ENCODE measurements around the gene STC2.
A peak's percentile ranks its signal among the peaks of the same experiment; 100 is the strongest.

The STC2 gene

DNA sequence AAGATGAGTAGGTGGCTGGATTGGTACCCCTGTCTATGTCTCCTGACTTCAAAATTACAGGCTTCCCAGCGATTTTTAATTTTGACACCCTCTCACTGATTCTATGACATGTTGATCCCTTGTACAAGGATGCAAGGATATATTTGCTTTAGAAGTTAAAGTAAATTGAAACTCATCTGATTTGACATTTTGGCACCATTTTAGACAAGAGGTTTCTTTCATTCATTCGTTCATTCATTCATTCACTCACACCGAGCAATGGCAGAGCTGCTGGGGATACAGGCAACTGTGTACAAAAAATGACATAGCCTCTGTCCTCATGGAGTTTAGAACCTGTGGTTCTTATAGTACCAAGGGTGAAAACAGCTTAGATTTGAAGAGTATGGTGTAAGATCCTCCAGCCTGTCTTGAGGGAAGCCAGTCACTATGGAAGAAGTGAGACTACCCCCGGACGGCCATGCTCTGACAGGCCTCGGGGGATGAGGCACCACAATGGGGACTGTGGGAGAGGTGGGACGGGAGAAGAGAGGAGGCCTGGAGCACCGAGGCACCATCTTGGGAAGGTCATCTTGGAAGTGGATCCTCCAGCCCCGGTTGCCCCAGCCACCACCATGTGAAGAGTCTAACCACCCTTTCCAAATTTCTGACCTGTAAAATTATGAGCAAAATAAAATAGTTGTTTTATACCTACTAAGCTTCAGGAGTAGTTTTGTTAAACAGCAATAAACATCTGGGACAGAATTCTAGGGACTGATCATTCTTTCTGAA lies 16.2 kb downstream of the STC2 start:
- Histone ChIP-seq H3K27ac (ENCODE audit: low read length) (peak overlapping the region; percentile 76), H3K36me3 (ENCODE audit: control insufficient read depth in 2 of 2, insufficient read depth in 2 of 2, low read length in 2 of 2) (no peaks in the 10 kb centered on the region), H3K27me3 (ENCODE audit: control insufficient read depth in 1 of 2, insufficient read depth in 2 of 2, low read length in 2 of 2) (no peaks in the 10 kb centered on the region), H3K9ac (ENCODE audit: low read length in 2 of 2) (no peak overlapping the region), H3K9me3 (ENCODE audit: control insufficient read depth in 2 of 2, low read length in 2 of 2) (peaks cover 0 to 7% of the 10 kb centered on the region in 2 donors), H3K4me3 (ENCODE audit: low read length in 2 of 2) (no peak overlapping the region), H3K4me1 (ENCODE audit: control insufficient read depth, insufficient read depth, low read length) (peaks cover 36% of the 10 kb centered on the region)

GRCh38 chr5:173310861-173311785 lies 17.1 kb downstream of the STC2 start:
- peak overlapping the region in 1 of 2 donors; percentile 6 for H3K9ac ChIP-seq (ENCODE audit: low read length in 2 of 2)
- H3K27ac ChIP-seq (ENCODE audit: low read length): peak overlapping the region; percentile 76

GRCh38 chr5:173310218-173310769 lies 17.9 kb downstream of the STC2 start:
- no peaks in the 10 kb centered on the region for H3K27me3 ChIP-seq (ENCODE audit: control insufficient read depth in 1 of 2, insufficient read depth in 2 of 2, low read length in 2 of 2)

More at GRCh38 chr5:173310861-173311785, 17.1 kb downstream of the STC2 start:
- no peaks in the 10 kb centered on the region for H3K36me3 ChIP-seq (ENCODE audit: control insufficient read depth in 2 of 2, insufficient read depth in 2 of 2, low read length in 2 of 2)
- peak overlapping the region in 1 of 2 donors; percentile 44 for H3K4me3 ChIP-seq (ENCODE audit: low read length in 2 of 2)
- peaks cover 0 to 7% of the 10 kb centered on the region in 2 donors for H3K9me3 ChIP-seq (ENCODE audit: control insufficient read depth in 2 of 2, low read length in 2 of 2)
- H3K27me3 ChIP-seq (ENCODE audit: control insufficient read depth in 1 of 2, insufficient read depth in 2 of 2, low read length in 2 of 2): no peaks in the 10 kb centered on the region
- peaks cover 30% of the 10 kb centered on the region for H3K4me1 ChIP-seq (ENCODE audit: control insufficient read depth, insufficient read depth, low read length)

GRCh38 chr5:173309731-173310130 lies 18.5 kb downstream of the STC2 start:
- Histone ChIP-seq H3K9me3 (ENCODE audit: control insufficient read depth in 2 of 2, low read length in 2 of 2) (peaks cover 0 to 7% of the 10 kb centered on the region in 2 donors), H3K9ac (ENCODE audit: low read length in 2 of 2) (no peak overlapping the region), H3K36me3 (ENCODE audit: control insufficient read depth in 2 of 2, insufficient read depth in 2 of 2, low read length in 2 of 2) (no peaks in the 10 kb centered on the region), H3K27me3 (ENCODE audit: control insufficient read depth in 1 of 2, insufficient read depth in 2 of 2, low read length in 2 of 2) (no peaks in the 10 kb centered on the region), H3K27ac (ENCODE audit: low read length) (no peak overlapping the region), H3K4me1 (ENCODE audit: control insufficient read depth, insufficient read depth, low read length) (peaks cover 20% of the 10 kb centered on the region), H3K4me3 (ENCODE audit: low read length in 2 of 2) (no peak overlapping the region)

More at GRCh38 chr5:173310218-173310769, 17.9 kb downstream of the STC2 start:
- Histone ChIP-seq H3K9ac (ENCODE audit: low read length in 2 of 2) (no peak overlapping the region), H3K4me3 (ENCODE audit: low read length in 2 of 2) (peak overlapping the region; percentile 17 to 44), H3K4me1 (ENCODE audit: control insufficient read depth, insufficient read depth, low read length) (peaks cover 22% of the 10 kb centered on the region), H3K27ac (ENCODE audit: low read length) (peak overlapping the region; percentile 76), H3K9me3 (ENCODE audit: control insufficient read depth in 2 of 2, low read length in 2 of 2) (peaks cover 0 to 7% of the 10 kb centered on the region in 2 donors), H3K36me3 (ENCODE audit: control insufficient read depth in 2 of 2, insufficient read depth in 2 of 2, low read length in 2 of 2) (no peaks in the 10 kb centered on the region)

DNA sequence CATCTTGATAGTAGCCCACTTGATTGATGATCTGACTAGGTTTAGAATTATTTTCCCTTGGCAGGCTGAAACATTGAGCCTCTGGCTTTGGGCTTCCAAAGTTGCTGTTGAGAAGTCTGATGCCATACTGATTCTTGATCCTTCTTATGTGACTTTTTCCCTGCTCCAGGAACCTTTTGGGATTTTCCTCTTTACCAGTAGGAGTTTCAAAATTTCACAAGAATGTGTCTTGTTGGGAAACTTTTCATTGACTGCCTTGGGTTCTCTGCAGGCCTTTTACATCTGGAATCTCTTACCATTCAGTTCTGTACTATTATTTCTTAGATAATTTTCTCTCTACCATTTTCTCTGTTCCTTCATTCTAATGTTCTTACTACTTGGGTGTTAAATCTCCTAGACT lies 20.0 kb downstream of the STC2 start:
- no peak overlapping the region for H3K4me3 ChIP-seq (ENCODE audit: low read length in 2 of 2)
- H3K27ac ChIP-seq (ENCODE audit: low read length): no peak overlapping the region
- no peak overlapping the region for H3K9ac ChIP-seq (ENCODE audit: low read length in 2 of 2)
- peaks cover 20% of the 10 kb centered on the region for H3K4me1 ChIP-seq (ENCODE audit: control insufficient read depth, insufficient read depth, low read length)
- no peaks in the 10 kb centered on the region for H3K27me3 ChIP-seq (ENCODE audit: control insufficient read depth in 1 of 2, insufficient read depth in 2 of 2, low read length in 2 of 2)
- H3K36me3 ChIP-seq (ENCODE audit: control insufficient read depth in 2 of 2, insufficient read depth in 2 of 2, low read length in 2 of 2): no peaks in the 10 kb centered on the region
- peaks cover 0 to 7% of the 10 kb centered on the region in 2 donors for H3K9me3 ChIP-seq (ENCODE audit: control insufficient read depth in 2 of 2, low read length in 2 of 2)

- no peak overlapping the region for H3K4me3 ChIP-seq (ENCODE audit: low read length in 2 of 2)
- peaks cover 20% of the 10 kb centered on the region for H3K4me1 ChIP-seq (ENCODE audit: control insufficient read depth, insufficient read depth, low read length)
- no peak overlapping the region for H3K9ac ChIP-seq (ENCODE audit: low read length in 2 of 2)
- H3K36me3 ChIP-seq (ENCODE audit: control insufficient read depth in 2 of 2, insufficient read depth in 2 of 2, low read length in 2 of 2): no peaks in the 10 kb centered on the region
- H3K9me3 ChIP-seq (ENCODE audit: control insufficient read depth in 2 of 2, low read length in 2 of 2): peaks cover 0 to 7% of the 10 kb centered on the region in 2 donors
- H3K27me3 ChIP-seq (ENCODE audit: control insufficient read depth in 1 of 2, insufficient read depth in 2 of 2, low read length in 2 of 2): no peaks in the 10 kb centered on the region
- no peak overlapping the region for H3K27ac ChIP-seq (ENCODE audit: low read length)
Measured at GRCh38 chr5:173307695-173308094, 20.5 kb downstream of the STC2 start.

DNA sequence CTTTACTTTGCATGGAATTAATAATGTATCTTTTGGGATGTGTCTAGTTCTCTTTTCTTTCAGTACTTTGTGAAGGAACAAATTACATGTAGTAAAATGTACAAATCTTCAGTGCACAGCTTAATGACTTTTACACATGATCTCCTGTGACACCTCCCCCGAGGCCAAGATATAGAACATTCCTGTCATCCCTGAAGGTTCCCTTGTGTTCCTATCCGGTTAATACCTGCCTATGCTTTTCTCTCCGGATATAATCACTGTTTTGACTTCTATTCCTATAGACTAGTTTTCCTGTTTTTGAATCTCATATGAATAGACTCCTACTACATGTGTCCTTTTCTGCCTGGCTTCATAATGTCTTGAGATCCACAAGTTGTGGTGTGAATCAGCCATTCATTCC lies 21.5 kb downstream of the STC2 start:
- Histone ChIP-seq H3K4me3 (ENCODE audit: low read length in 2 of 2) (no peak overlapping the region), H3K27me3 (ENCODE audit: control insufficient read depth in 1 of 2, insufficient read depth in 2 of 2, low read length in 2 of 2) (no peaks in the 10 kb centered on the region), H3K27ac (ENCODE audit: low read length) (no peak overlapping the region), H3K4me1 (ENCODE audit: control insufficient read depth, insufficient read depth, low read length) (peaks cover 20% of the 10 kb centered on the region), H3K9ac (ENCODE audit: low read length in 2 of 2) (no peak overlapping the region), H3K36me3 (ENCODE audit: control insufficient read depth in 2 of 2, insufficient read depth in 2 of 2, low read length in 2 of 2) (no peaks in the 10 kb centered on the region), H3K9me3 (ENCODE audit: control insufficient read depth in 2 of 2, low read length in 2 of 2) (peaks cover 0 to 7% of the 10 kb centered on the region in 2 donors)

GRCh38 chr5:173304591-173304988 lies 23.6 kb downstream of the STC2 start:
- Histone ChIP-seq H3K9me3 (ENCODE audit: control insufficient read depth in 2 of 2, low read length in 2 of 2) (peaks cover 0 to 7% of the 10 kb centered on the region in 2 donors), H3K4me3 (ENCODE audit: low read length in 2 of 2) (no peak overlapping the region), H3K9ac (ENCODE audit: low read length in 2 of 2) (no peak overlapping the region), H3K4me1 (ENCODE audit: control insufficient read depth, insufficient read depth, low read length) (no peaks in the 10 kb centered on the region), H3K36me3 (ENCODE audit: control insufficient read depth in 2 of 2, insufficient read depth in 2 of 2, low read length in 2 of 2) (no peaks in the 10 kb centered on the region), H3K27ac (ENCODE audit: low read length) (no peak overlapping the region), H3K27me3 (ENCODE audit: control insufficient read depth in 1 of 2, insufficient read depth in 2 of 2, low read length in 2 of 2) (peaks cover 0 to under 1% of the 10 kb centered on the region in 2 donors)

DNA sequence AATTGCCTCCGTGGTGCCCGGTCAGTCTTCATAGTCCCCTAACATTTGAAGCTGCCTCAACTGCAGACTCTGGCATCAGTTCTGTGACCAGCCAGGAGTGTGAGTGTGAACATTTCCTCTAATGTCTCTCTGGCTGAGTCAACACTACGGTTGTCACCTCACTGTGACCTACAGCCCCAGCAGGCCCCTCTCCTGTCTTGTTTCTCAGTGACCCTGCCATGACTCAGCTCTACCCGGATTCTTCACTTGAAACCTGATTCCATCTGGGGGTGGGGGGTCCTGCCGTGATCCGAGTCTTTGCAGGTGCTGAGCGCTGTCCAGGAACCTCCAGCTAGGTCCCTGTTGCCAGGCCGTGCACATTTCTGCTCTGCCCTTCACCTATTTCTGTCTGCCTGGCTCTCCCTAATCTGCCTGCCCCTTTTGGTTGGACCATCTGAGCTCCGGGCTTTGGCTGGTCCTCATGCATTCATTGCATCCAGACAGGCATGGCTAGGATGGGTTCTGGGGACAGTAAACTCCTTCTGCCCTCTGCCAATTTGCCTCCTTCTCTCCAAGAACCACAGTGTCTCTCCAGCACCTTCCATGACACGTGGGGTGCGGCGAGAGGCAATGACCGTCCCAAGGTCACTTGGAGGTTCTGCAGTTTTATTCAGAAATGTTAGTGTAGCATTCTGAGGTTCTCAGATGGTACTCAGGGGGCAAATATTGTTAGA lies 24.2 kb downstream of the STC2 start:
- Histone ChIP-seq H3K36me3 (ENCODE audit: control insufficient read depth in 2 of 2, insufficient read depth in 2 of 2, low read length in 2 of 2) (no peaks in the 10 kb centered on the region), H3K9me3 (ENCODE audit: control insufficient read depth in 2 of 2, low read length in 2 of 2) (peaks cover 0 to 7% of the 10 kb centered on the region in 2 donors), H3K4me3 (ENCODE audit: low read length in 2 of 2) (no peak overlapping the region), H3K4me1 (ENCODE audit: control insufficient read depth, insufficient read depth, low read length) (no peaks in the 10 kb centered on the region), H3K27ac (ENCODE audit: low read length) (no peak overlapping the region), H3K27me3 (ENCODE audit: control insufficient read depth in 1 of 2, insufficient read depth in 2 of 2, low read length in 2 of 2) (peaks cover 0 to 2% of the 10 kb centered on the region in 2 donors), H3K9ac (ENCODE audit: low read length in 2 of 2) (no peak overlapping the region)

DNA sequence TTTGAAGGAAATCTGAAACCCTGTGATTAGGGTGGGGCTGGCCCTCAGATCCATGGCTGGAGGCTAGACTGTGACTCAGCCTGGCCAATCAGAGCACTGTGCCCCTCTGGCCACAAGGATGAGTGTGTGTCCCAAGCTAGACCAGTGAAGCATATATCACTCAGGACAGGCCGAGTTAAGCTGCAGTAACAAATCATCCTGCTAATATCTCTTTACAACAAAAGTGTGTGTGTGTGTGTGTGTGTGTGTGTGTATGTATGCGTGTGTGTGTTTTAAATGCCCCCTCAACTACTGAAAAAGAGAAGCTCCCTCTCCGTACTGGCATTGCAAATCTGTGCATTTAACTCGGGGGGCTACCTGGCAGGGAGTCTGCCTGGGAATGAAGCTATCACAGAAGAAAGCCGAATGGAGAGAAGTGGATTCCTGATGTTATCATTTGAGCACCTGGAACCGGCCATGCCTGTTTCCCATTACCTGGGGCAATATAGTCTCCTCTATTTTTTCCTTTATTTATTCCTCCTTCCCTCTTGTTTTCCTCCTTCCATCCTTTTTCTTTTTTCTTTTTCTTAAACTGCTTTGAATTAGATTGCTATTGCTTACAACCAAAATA lies 25.6 kb downstream of the STC2 start:
- Histone ChIP-seq H3K36me3 (ENCODE audit: control insufficient read depth in 2 of 2, insufficient read depth in 2 of 2, low read length in 2 of 2) (no peaks in the 10 kb centered on the region), H3K27me3 (ENCODE audit: control insufficient read depth in 1 of 2, insufficient read depth in 2 of 2, low read length in 2 of 2) (peaks cover 0 to 2% of the 10 kb centered on the region in 2 donors), H3K27ac (ENCODE audit: low read length) (no peak overlapping the region), H3K4me3 (ENCODE audit: low read length in 2 of 2) (no peak overlapping the region), H3K9ac (ENCODE audit: low read length in 2 of 2) (no peak overlapping the region), H3K9me3 (ENCODE audit: control insufficient read depth in 2 of 2, low read length in 2 of 2) (peaks cover 0 to under 1% of the 10 kb centered on the region in 2 donors), H3K4me1 (ENCODE audit: control insufficient read depth, insufficient read depth, low read length) (no peaks in the 10 kb centered on the region)
